ENCODE data around the gene HS6ST3. TPM values are rescaled to one million over a fixed set of nuclear protein-coding genes. Genes with fewer than 3 reads are reported as not detected.
"Not testable (repeated sequence)": the region's sequence is repeated elsewhere in the genome, so short reads cannot be mapped to it uniquely, and the experiment has no call there.

The HS6ST3 gene
- total RNA-seq, result 3.0 TPM

GRCh38 chr13:96089749-96090239 lies at the start of gene HS6ST3:
Gene HS6ST3 (plus strand): TSS chr13:96090107.
- Histone ChIP-seq H3K4me3 (peak within 1 kb of the TSS; percentile 61 to 75), H3K27me3 (no peaks in the 10 kb centered on the region), H3K36me3 (no peaks in the 10 kb centered on the region), H3K4me1 (peaks cover 0 to 9% of the 10 kb centered on the region in 2 donors), H3K9me3 (no peaks in the 10 kb centered on the region), H3K27ac (no peak within 1 kb of the TSS)
- peak in 1 of 2 donors; percentile 58 for DNase-seq (ENCODE audit: low spot score in 2 of 2)
- intact Hi-C loops (cut with DNase I), result no loop called here
- TF ChIP-seq CTCF (IDR thresholded peaks at IDR 0.05), result no peak

GRCh38 chr13:96041326-96042110 lies 48.4 kb upstream of the HS6ST3 start:
- H3K27ac ChIP-seq, result no peak overlapping the region
- H3K4me1 ChIP-seq, result no peaks in the 10 kb centered on the region
- no peaks in the 10 kb centered on the region for H3K27me3 ChIP-seq
- no peak for TF ChIP-seq CTCF (IDR thresholded peaks at IDR 0.05)
- DNase-seq (ENCODE audit: low spot score in 2 of 2), result no peak
- H3K36me3 ChIP-seq, result no peaks in the 10 kb centered on the region
- intact Hi-C loops (cut with DNase I), result no loop called here
- H3K4me3 ChIP-seq, result no peak overlapping the region
- peaks cover 0 to 9% of the 10 kb centered on the region in 2 donors for H3K9me3 ChIP-seq

GRCh38 chr13:96044238-96044637 lies 45.7 kb upstream of the HS6ST3 start:
- intact Hi-C loops (cut with DNase I), result no loop called here
- H3K4me3 ChIP-seq, result no peak overlapping the region
- DNase-seq (ENCODE audit: low spot score in 2 of 2), result no peak
- no peaks in the 10 kb centered on the region for H3K27me3 ChIP-seq
- no peak for TF ChIP-seq CTCF (IDR thresholded peaks at IDR 0.05)
- H3K36me3 ChIP-seq, result no peaks in the 10 kb centered on the region
- H3K27ac ChIP-seq, result no peak overlapping the region
- no peaks in the 10 kb centered on the region for H3K4me1 ChIP-seq
- H3K9me3 ChIP-seq, result peaks cover 0 to 12% of the 10 kb centered on the region in 2 donors

GRCh38 chr13:96046449-96047126 lies 43.3 kb upstream of the HS6ST3 start:
- DNase-seq (ENCODE audit: low spot score in 2 of 2); H3K4me1 ChIP-seq; H3K36me3 ChIP-seq; H3K27me3 ChIP-seq; H3K27ac ChIP-seq; H3K4me3 ChIP-seq; intact Hi-C loops (cut with DNase I): not testable (repeated sequence)
- H3K9me3 ChIP-seq, result peaks cover 0 to 12% of the 10 kb centered on the region in 2 donors

- H3K4me3 ChIP-seq; H3K4me1 ChIP-seq; H3K36me3 ChIP-seq; H3K27ac ChIP-seq; H3K9me3 ChIP-seq; H3K27me3 ChIP-seq; DNase-seq (ENCODE audit: low spot score in 2 of 2): not testable (repeated sequence)
- intact Hi-C loops (cut with DNase I), result loop anchor here (5.0 to 10.0 kb wide), 4 partner anchors 374 to 1926 kb away; partner anchors contain the start of genes DNAJC3 and MBNL2
These were observed 39.0 kb upstream of the HS6ST3 start for GRCh38 chr13:96050955-96051354.

- not testable (repeated sequence) for H3K27me3 ChIP-seq; DNase-seq (ENCODE audit: low spot score in 2 of 2); H3K9me3 ChIP-seq; H3K4me3 ChIP-seq; H3K36me3 ChIP-seq; H3K4me1 ChIP-seq; H3K27ac ChIP-seq
- intact Hi-C loops (cut with DNase I), result loop anchor here (5.0 to 10.0 kb wide), 4 partner anchors 374 to 1926 kb away; partner anchors contain the start of genes DNAJC3 and MBNL2
These were observed 38.4 kb upstream of the HS6ST3 start for GRCh38 chr13:96051491-96051890.

GRCh38 chr13:96051946-96052345 lies 38.0 kb upstream of the HS6ST3 start:
- intact Hi-C loops (cut with DNase I), result loop anchor here (2.0 to 10.0 kb wide), 6 partner anchors 375 to 1925 kb away; partner anchors contain the start of genes DNAJC3 and MBNL2
- not testable (repeated sequence) for DNase-seq (ENCODE audit: low spot score in 2 of 2); H3K4me1 ChIP-seq; H3K9me3 ChIP-seq; H3K36me3 ChIP-seq; H3K27me3 ChIP-seq
- Histone ChIP-seq H3K27ac (peak overlapping the region; percentile 81 to 94), H3K4me3 (peak overlapping the region in 1 of 2 donors; percentile 89)
